AG09309 (cell line): ENCODE measurements around the gene PARD3.
"Not testable (repeated sequence)": the region's sequence is repeated elsewhere in the genome, so short reads cannot be mapped to it uniquely, and the experiment has no call there.

Experiments used
- DNase-seq: peaks from one replicate; pipeline ENCODE4 v3.0.0-alpha.2; 2010; ENCODE audit warnings: low read depth
- H3K4me3 ChIP-seq: 2 replicates; pipeline ENCODE4 v1.5.1; 2011; ENCODE audit warnings: mild to moderate bottlenecking, low read depth, low read length, moderate library complexity; ENCODE audit not compliant: control insufficient read depth
- TF ChIP-seq, protein P1 (sequence below): IDR thresholded peaks from 2 replicates; pipeline ENCODE4 v1.5.1; 2011; ENCODE audit warnings: mild to moderate bottlenecking, low read depth, low read length, inconsistent platforms; ENCODE audit not compliant: insufficient read depth, control insufficient read depth; ENCODE audit errors: missing control alignments

Gene PARD3

DNA sequence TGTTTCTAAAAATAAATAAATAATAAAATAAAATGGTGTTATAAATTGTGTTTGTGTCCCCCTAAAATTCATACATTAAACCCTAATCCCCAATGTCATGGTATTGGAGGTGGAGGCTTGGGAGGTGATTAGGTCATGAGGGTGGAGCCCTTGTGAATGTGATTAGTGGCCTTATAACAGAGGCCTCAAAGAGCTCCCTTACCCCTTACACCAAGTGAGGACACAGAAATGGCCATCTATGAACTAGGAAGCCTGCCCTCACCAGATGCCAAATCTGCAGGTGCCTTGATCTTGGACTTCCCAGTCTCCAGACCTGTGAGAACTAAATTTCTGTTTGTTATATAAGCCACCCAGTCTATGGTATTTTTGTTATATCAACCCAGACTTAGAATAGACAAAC, 738.7 kb downstream of the PARD3 start:
- DNase-seq = no peak
- no peak overlapping the region for H3K4me3 ChIP-seq
- TF ChIP-seq, protein P1, sequence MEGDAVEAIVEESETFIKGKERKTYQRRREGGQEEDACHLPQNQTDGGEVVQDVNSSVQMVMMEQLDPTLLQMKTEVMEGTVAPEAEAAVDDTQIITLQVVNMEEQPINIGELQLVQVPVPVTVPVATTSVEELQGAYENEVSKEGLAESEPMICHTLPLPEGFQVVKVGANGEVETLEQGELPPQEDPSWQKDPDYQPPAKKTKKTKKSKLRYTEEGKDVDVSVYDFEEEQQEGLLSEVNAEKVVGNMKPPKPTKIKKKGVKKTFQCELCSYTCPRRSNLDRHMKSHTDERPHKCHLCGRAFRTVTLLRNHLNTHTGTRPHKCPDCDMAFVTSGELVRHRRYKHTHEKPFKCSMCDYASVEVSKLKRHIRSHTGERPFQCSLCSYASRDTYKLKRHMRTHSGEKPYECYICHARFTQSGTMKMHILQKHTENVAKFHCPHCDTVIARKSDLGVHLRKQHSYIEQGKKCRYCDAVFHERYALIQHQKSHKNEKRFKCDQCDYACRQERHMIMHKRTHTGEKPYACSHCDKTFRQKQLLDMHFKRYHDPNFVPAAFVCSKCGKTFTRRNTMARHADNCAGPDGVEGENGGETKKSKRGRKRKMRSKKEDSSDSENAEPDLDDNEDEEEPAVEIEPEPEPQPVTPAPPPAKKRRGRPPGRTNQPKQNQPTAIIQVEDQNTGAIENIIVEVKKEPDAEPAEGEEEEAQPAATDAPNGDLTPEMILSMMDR = no peak

GRCh38 chr10:34075254-34075926, 739.7 kb downstream of the PARD3 start:
- DNase-seq = no peak
- TF ChIP-seq, protein P1 = no peak
- no peak overlapping the region for H3K4me3 ChIP-seq

DNA sequence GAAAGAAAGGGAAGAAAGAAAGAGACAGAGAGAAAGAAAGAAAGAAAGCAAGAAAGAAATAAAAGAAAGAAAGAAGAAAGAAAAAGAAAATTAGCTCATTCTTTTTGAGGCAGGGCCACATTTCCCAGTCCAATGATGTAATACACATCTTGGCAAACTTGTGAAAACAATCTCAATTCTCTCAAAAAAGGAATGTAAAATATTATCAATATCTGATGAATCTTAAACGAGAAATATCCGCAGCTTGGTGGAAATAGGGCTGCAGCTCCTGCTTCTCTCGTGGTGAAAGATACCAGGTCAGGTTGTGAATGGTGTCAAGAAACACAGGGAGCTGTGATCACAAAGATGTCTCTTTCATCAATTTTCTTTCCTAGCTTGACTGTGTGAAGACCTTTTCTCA, 741.0 kb downstream of the PARD3 start:
- H3K4me3 ChIP-seq = no peak overlapping the region
- DNase-seq = no peak
- TF ChIP-seq, protein P1 = no peak

GRCh38 chr10:34067741-34068140, 747.4 kb downstream of the PARD3 start:
- H3K4me3 ChIP-seq, DNase-seq: not testable (repeated sequence)

- DNase-seq = no peak
- TF ChIP-seq, protein P1 = no peak
Measured at GRCh38 chr10:34063592-34063991, 751.5 kb downstream of the PARD3 start.

GRCh38 chr10:34061841-34062240, 753.3 kb downstream of the PARD3 start:
- H3K4me3 ChIP-seq = no peak overlapping the region
- TF ChIP-seq, protein P1 = no peak
- DNase-seq = no peak

More at GRCh38 chr10:34063592-34063991, 751.5 kb downstream of the PARD3 start:
- H3K4me3 ChIP-seq = no peak overlapping the region
